Neuronal stem cell (in vitro differentiated cells): ENCODE data around the gene ZNF346.
A peak's percentile ranks its signal among the peaks of the same experiment; 100 is the strongest.

Source experiments
- DNase-seq: peaks from one replicate; pipeline ENCODE4 v3.0.0-alpha.2; 2013; ENCODE audit warnings: low spot score
- H2AFZ ChIP-seq: one replicate; pipeline ENCODE4 v1.6.1; 2013; ENCODE audit warnings: mild to moderate bottlenecking, low read length, inconsistent platforms
- H2AK5ac ChIP-seq: 2 replicates; pipeline ENCODE4 v1.6.1; 2013; ENCODE audit warnings: low read depth, mild to moderate bottlenecking, inconsistent platforms, low read length, moderate library complexity, mixed read lengths
- H2BK120ac ChIP-seq: 2 replicates; pipeline ENCODE4 v1.6.1; 2013; ENCODE audit warnings: low read depth, mild to moderate bottlenecking, inconsistent platforms, low read length, moderate library complexity, mixed read lengths
- H2BK12ac ChIP-seq: one replicate; pipeline ENCODE4 v1.6.1; 2013; ENCODE audit warnings: low read length, inconsistent platforms
- H2BK15ac ChIP-seq: 2 replicates; pipeline ENCODE4 v1.6.1; 2013; ENCODE audit warnings: mild to moderate bottlenecking, low read length, inconsistent platforms, mixed read lengths
- H2BK5ac ChIP-seq: one replicate; pipeline ENCODE4 v1.6.1; 2013; ENCODE audit warnings: inconsistent platforms, mild to moderate bottlenecking, low read length, moderate library complexity
- H3K14ac ChIP-seq: one replicate; pipeline ENCODE4 v1.6.1; 2013; ENCODE audit warnings: low read length, inconsistent platforms
- H3K18ac ChIP-seq: 2 replicates; pipeline ENCODE4 v1.6.1; 2013; ENCODE audit warnings: low read length, inconsistent platforms
- H3K23ac ChIP-seq: 2 replicates; pipeline ENCODE4 v1.6.1; 2013; ENCODE audit warnings: low read depth, mild to moderate bottlenecking, mixed read lengths, low read length, inconsistent platforms; ENCODE audit not compliant: poor library complexity
- H3K27ac ChIP-seq: replicated peaks from 3 replicates; pipeline ENCODE4 v1.5.1; 2013; ENCODE audit warnings: low read length, inconsistent platforms
- H3K27me3 ChIP-seq, 3 experiments: 2 replicates each; pipeline ENCODE4 v1.6.1; 2013; ENCODE audit warnings: low read length in 3 of 3, mild to moderate bottlenecking in 2 of 3, inconsistent platforms in 1 of 3, low read depth in 1 of 3, mixed read lengths in 1 of 3, moderate library complexity in 1 of 3; ENCODE audit not compliant: control insufficient read depth in 3 of 3, insufficient read depth in 3 of 3
- H3K36me3 ChIP-seq, 2 donors: replicated peaks in 1 of 2; 2 replicates each; pipeline ENCODE4 v1.6.1; 2013; ENCODE audit warnings: low read length in 2 of 2; ENCODE audit not compliant: control insufficient read depth in 2 of 2, insufficient read depth in 2 of 2
- H3K4ac ChIP-seq: 2 replicates; pipeline ENCODE4 v1.6.1; 2013; ENCODE audit warnings: inconsistent platforms, mild to moderate bottlenecking, low read length, moderate library complexity
- H3K4me1 ChIP-seq, 2 donors: 1 replicate in 1 of 2; 2 replicates in 1 of 2; pipeline ENCODE4 v1.6.1; 2013; ENCODE audit warnings: low read length in 2 of 2, low read depth in 1 of 2; ENCODE audit not compliant: control insufficient read depth in 2 of 2, insufficient read depth in 1 of 2
- H3K4me2 ChIP-seq: one replicate; pipeline ENCODE4 v1.6.1; 2013; ENCODE audit warnings: mild to moderate bottlenecking, low read length, inconsistent platforms; ENCODE audit not compliant: insufficient read depth, poor library complexity, severe bottlenecking
- H3K4me3 ChIP-seq, 2 donors: 2 replicates each; pipeline ENCODE4 v1.5.1; 2013; ENCODE audit warnings: low read length in 2 of 2, mild to moderate bottlenecking in 2 of 2, inconsistent platforms in 1 of 2, moderate library complexity in 1 of 2
- H3K79me1 ChIP-seq: one replicate; pipeline ENCODE4 v1.6.1; 2013; ENCODE audit warnings: low read depth, mild to moderate bottlenecking, inconsistent platforms, low read length, moderate library complexity
- H3K9ac ChIP-seq: one replicate; pipeline ENCODE4 v1.6.1; 2013; ENCODE audit warnings: mild to moderate bottlenecking, low read depth, low read length, inconsistent platforms; ENCODE audit not compliant: poor library complexity
- H3K9me3 ChIP-seq, 2 donors: replicated peaks in 1 of 2; 2 replicates each; pipeline versions ENCODE3 to v1.6.1; 2013; ENCODE audit warnings: low read length in 2 of 2, mild to moderate bottlenecking in 2 of 2, inconsistent platforms in 1 of 2, low read depth in 1 of 2, mixed read lengths in 1 of 2, moderate library complexity in 1 of 2; ENCODE audit not compliant: control insufficient read depth in 2 of 2, insufficient read depth in 1 of 2
- H4K8ac ChIP-seq: one replicate; pipeline ENCODE4 v1.6.1; 2013; ENCODE audit warnings: low read depth, mild to moderate bottlenecking, inconsistent platforms, low read length, moderate library complexity
- H4K91ac ChIP-seq: one replicate; pipeline ENCODE4 v1.6.1; 2013; ENCODE audit warnings: low read length, low read depth, mild to moderate bottlenecking, inconsistent platforms; ENCODE audit not compliant: poor library complexity
- WGBS, 2 donors: extraction: QIAGEN DNeasy Blood & Tissue Kit; methylation state at CpG; one replicate each; pipeline ENCODE4 v1.1.7; 2013; ENCODE audit warnings: missing lambda C conversion rate in 2 of 2, mixed read lengths in 1 of 2; ENCODE audit not compliant: insufficient read length in 2 of 2, insufficient replicate concordance in 1 of 2; ENCODE audit errors: extremely low coverage in 2 of 2; 5-methylcytosine and 5-hydroxymethylcytosine counted together

The ZNF346 gene

DNA sequence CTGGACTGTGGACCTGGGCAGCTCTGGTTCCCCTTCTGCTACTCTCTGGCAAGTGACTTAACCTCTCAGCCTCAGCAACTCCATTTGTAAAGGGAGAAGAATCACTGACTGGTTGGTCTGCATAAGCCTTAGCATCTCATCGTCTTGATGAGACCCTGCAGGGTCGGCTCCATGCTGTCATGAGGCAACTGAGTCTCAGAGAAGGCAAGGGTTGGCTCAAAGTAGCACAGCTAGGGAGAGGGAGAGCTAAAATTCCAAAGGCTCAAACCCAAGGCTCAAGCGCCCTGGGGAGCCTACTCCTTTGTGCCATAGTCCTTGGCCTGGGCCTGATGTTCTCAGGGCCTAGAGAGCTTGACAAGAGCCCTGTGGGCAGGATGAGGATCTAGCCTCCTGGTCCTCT lies 68.7 kb downstream of the ZNF346 start:
- Histone ChIP-seq H3K4me1 (peaks cover 7 to 20% of the 10 kb centered on the region in 2 donors), H2BK15ac (no peak overlapping the region), H2AFZ (no peak overlapping the region), H3K27me3 (peaks cover 0 to 56% (median 6%) of the 10 kb centered on the region in 3 experiments), H3K4me3 (no peak overlapping the region), H4K8ac (no peak overlapping the region), H3K18ac (no peak overlapping the region), H3K36me3 (peaks cover 0 to 15% of the 10 kb centered on the region in 2 donors), H3K9ac (no peak overlapping the region), H3K27ac (no peak overlapping the region), H3K9me3 (no peaks in the 10 kb centered on the region), H3K23ac (no peak overlapping the region), H3K79me1 (peaks cover 2% of the 10 kb centered on the region), H2BK5ac (no peak overlapping the region), H2AK5ac (no peak overlapping the region), H2BK12ac (no peak overlapping the region), H2BK120ac (no peak overlapping the region), H3K4me2 (no peak overlapping the region), H3K14ac (no peak overlapping the region), H3K4ac (no peak overlapping the region), H4K91ac (no peak overlapping the region)
- no CpG with 5 or more reads among the region's 3 CpGs for WGBS, 2 donors
- no peak for DNase-seq

DNA sequence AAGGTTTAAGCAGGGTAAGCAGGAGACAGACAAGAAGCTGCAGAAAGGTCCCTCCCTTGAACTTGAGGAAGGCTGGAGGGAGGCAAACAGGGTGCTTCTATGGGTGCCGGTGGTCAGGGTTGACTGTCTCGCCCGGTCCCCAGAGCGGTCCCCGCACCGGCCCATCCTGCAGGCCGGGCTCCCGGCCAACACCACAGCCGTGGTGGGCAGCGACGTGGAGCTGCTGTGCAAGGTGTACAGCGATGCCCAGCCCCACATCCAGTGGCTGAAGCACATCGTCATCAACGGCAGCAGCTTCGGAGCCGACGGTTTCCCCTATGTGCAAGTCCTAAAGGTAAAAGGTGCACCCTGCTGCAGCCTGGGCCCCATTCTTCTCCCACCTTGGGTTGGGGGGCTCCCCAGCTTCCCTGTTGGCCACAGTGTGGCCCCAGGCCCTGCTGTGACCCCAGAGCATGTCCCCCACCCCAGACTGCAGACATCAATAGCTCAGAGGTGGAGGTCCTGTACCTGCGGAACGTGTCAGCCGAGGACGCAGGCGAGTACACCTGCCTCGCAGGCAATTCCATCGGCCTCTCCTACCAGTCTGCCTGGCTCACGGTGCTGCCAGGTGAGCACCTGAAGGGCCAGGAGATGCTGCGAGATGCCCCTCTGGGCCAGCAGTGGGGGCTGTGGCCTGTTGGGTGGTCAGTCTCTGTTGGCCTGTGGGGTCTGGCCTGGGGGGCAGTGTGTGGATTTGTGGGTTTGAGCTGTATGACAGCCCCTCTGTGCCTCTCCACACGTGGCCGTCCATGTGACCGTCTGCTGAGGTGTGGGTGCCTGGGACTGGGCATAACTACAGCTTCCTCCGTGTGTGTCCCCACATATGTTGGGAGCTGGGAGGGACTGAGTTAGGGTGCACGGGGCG lies 69.9 kb downstream of the ZNF346 start:
- Histone ChIP-seq H3K9me3 (no peaks in the 10 kb centered on the region), H2BK15ac (no peak overlapping the region), H3K4me2 (no peak overlapping the region), H3K79me1 (peaks cover 3% of the 10 kb centered on the region), H2BK120ac (no peak overlapping the region), H4K8ac (peak overlapping the region; percentile 74), H3K4me3 (no peak overlapping the region), H3K18ac (peak overlapping the region; percentile 3), H3K9ac (no peak overlapping the region), H3K27ac (no peak overlapping the region), H2BK5ac (no peak overlapping the region), H3K14ac (no peak overlapping the region), H3K36me3 (peaks cover 0 to 17% of the 10 kb centered on the region in 2 donors), H2BK12ac (peak overlapping the region; percentile 42), H2AK5ac (no peak overlapping the region), H4K91ac (no peak overlapping the region), H3K23ac (peak overlapping the region; percentile 70), H3K4ac (no peak overlapping the region), H3K27me3 (peaks cover 0 to 52% (median 4%) of the 10 kb centered on the region in 3 experiments), H3K4me1 (peaks cover 3 to 16% of the 10 kb centered on the region in 2 donors), H2AFZ (no peak overlapping the region)
- WGBS, 2 donors, result no CpG with 5 or more reads among the region's 32 CpGs
- no peak for DNase-seq

DNA sequence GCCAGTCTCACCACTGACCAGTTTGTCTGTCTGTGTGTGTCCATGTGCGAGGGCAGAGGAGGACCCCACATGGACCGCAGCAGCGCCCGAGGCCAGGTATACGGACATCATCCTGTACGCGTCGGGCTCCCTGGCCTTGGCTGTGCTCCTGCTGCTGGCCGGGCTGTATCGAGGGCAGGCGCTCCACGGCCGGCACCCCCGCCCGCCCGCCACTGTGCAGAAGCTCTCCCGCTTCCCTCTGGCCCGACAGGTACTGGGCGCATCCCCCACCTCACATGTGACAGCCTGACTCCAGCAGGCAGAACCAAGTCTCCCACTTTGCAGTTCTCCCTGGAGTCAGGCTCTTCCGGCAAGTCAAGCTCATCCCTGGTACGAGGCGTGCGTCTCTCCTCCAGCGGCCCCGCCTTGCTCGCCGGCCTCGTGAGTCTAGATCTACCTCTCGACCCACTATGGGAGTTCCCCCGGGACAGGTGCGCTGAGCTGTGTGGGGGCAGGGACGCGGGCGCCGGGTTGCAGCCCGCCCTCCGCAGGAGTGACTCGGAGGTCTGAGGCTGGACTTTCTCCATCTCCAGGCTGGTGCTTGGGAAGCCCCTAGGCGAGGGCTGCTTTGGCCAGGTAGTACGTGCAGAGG lies 70.7 kb downstream of the ZNF346 start:
- peaks cover 3 to 14% of the 10 kb centered on the region in 2 donors for H3K4me1 ChIP-seq
- no peak overlapping the region for H2AFZ ChIP-seq
- no CpG with 5 or more reads among the region's 40 CpGs for WGBS, 2 donors

DNA sequence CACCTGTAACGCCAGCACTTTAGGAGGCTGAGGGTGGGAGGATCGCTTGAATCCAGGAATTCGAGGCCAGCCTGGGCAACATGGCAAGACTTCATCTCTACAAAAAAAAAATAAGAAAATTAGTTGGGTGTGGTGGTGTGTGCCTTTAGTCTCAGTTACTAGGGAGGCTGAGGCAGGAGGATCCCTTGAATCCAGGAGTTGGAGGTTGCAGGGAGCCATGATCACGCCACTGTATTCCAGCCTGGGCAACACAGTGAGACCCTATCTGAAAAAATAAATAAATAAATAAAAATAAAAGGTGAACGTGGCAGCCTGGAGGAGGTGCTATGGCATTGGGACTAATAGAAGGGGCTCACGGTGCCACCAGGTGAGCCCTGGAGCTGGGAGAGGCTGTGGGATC lies 71.3 kb downstream of the ZNF346 start:
- peaks cover 5 to 15% of the 10 kb centered on the region in 2 donors for H3K4me1 ChIP-seq
- H2AK5ac ChIP-seq, result no peak overlapping the region
- H3K4me2 ChIP-seq, result no peak overlapping the region
- no peak overlapping the region for H4K91ac ChIP-seq
- no peak overlapping the region for H2AFZ ChIP-seq
- H3K4me3 ChIP-seq, result no peak overlapping the region
- no peak overlapping the region for H2BK120ac ChIP-seq
- no peak overlapping the region for H2BK5ac ChIP-seq
- DNase-seq, result no peak
- no peak overlapping the region for H4K8ac ChIP-seq
- H3K79me1 ChIP-seq, result peaks cover 3% of the 10 kb centered on the region
- H2BK15ac ChIP-seq, result no peak overlapping the region
- H3K18ac ChIP-seq, result no peak overlapping the region
- H3K36me3 ChIP-seq, result peaks cover 0 to 17% of the 10 kb centered on the region in 2 donors
- H3K14ac ChIP-seq, result no peak overlapping the region
- H3K9me3 ChIP-seq, result no peaks in the 10 kb centered on the region
- no peak overlapping the region for H3K27ac ChIP-seq
- no CpG with 5 or more reads among the region's 6 CpGs for WGBS, 2 donors
- H3K4ac ChIP-seq, result no peak overlapping the region
- peak overlapping the region; percentile 70 for H3K23ac ChIP-seq
- H2BK12ac ChIP-seq, result no peak overlapping the region
- no peak overlapping the region for H3K9ac ChIP-seq
- H3K27me3 ChIP-seq, result peaks cover 0 to 53% (median 2%) of the 10 kb centered on the region in 3 experiments

More for the DNA sequence above, 70.7 kb downstream of the ZNF346 start:
- H2BK15ac ChIP-seq, result no peak overlapping the region
- peaks cover 0 to 53% (median 2%) of the 10 kb centered on the region in 3 experiments for H3K27me3 ChIP-seq
- H3K27ac ChIP-seq, result no peak overlapping the region
- H2BK120ac ChIP-seq, result no peak overlapping the region
- H3K36me3 ChIP-seq, result peaks cover 0 to 19% of the 10 kb centered on the region in 2 donors
- H3K9me3 ChIP-seq, result no peaks in the 10 kb centered on the region
- DNase-seq, result no peak
- peak overlapping the region; percentile 70 for H3K23ac ChIP-seq
- no peak overlapping the region for H3K9ac ChIP-seq
- no peak overlapping the region for H4K91ac ChIP-seq
- no peak overlapping the region for H3K18ac ChIP-seq
- peak overlapping the region; percentile 74 for H4K8ac ChIP-seq
- H2BK12ac ChIP-seq, result peak overlapping the region; percentile 42
- peaks cover 3% of the 10 kb centered on the region for H3K79me1 ChIP-seq
- peak overlapping the region; percentile 97 for H3K14ac ChIP-seq
- H3K4me3 ChIP-seq, result no peak overlapping the region
- no peak overlapping the region for H3K4ac ChIP-seq
- H3K4me2 ChIP-seq, result no peak overlapping the region
- H2AK5ac ChIP-seq, result no peak overlapping the region
- no peak overlapping the region for H2BK5ac ChIP-seq
